NCI-H1436 (cell line): Measurements from ENCODE around the gene IP6K1.
"Not testable (repeated sequence)": the region's sequence is repeated elsewhere in the genome, so short reads cannot be mapped to it uniquely, and the experiment has no call there.

ENCODE experiments used
- DNase-seq: peaks from one replicate; lab custom pipeline; 2025; lab: John Stamatoyannopoulos, UW

IP6K1 gene

DNA sequence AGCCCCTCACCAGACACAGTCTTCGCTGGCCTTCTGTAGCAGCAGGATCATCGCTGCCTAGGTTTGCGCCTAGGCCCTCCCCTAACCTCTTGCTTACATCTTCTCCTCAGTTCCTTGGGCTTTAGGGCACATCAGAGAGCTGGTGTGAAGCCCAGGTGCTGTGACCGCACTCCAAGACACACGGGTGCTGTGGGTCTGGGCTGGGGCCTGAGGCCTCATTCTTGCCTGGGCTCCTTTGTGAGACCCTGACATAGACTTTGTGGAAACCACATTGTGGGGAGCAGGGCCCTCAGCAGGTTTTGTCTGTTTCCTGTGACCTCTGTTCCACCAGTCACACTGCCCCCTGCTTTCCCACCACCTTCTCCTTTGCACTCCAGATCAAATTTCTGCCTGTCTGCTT lies 74.9 kb downstream of the IP6K1 start:
- no peak for DNase-seq

DNA sequence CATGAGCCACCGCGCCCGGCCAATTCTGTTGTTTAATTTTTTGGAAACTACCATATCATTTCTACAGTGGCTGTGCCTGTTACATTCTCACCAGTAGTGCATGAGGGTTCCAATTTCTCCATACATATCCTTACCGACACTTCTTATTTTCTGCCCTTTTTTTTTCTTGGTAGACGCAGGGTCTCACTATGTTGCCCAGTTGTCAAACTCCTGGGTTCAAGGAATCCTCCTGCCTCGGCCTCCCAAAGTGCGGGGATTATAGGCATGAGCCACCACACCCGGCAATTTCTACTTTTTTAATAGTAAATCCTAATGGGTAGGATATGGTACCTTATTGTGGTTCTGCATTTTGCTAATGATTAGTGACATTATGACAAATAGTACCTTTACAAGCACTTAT lies 76.5 kb downstream of the IP6K1 start:
- no peak for DNase-seq

- DNase-seq, result no peak
Observed at GRCh38 chr3:49707113-49707480, 79.2 kb downstream of the IP6K1 start.

DNA sequence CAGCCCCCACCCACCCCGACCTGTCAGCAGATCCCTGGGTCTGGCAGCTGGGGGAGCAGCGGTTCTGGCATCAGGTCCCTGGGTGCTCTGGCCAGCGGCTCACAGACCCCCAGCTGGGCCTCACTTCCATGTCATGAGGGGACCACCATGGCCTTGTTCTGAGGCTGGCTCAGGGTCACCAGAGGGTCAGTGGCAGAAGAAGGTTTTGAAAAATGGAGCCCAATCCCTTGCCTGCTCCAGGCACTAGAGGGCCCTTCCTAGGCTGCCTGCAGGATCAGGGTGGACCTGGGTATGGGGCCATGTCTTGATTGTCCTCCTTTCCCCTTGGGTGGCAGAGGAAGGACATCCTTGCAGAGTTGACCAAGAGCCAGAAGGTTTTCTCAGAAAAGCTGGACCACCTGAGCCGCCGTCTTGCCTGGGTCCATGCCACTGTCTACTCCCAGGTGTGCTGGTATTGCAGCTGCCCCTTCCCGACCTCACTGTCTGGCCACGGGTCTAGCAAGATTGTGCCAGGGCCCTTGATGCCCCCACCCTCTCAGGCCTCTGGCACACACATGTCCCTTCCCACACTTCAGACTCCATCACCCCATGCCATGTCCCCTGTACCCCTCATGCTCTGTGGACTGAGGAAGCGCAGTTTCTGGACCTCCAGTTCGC lies 79.8 kb downstream of the IP6K1 start:
- DNase-seq, result no peak

GRCh38 chr3:49705390-49705960 lies 80.9 kb downstream of the IP6K1 start:
- DNase-seq, result no peak

- no peak for DNase-seq
Observed at GRCh38 chr3:49704629-49705028, 81.7 kb downstream of the IP6K1 start.

GRCh38 chr3:49703956-49704355 lies 82.4 kb downstream of the IP6K1 start:
- DNase-seq, result no peak

- peak; percentile 58 for DNase-seq
Observed at GRCh38 chr3:49703443-49703927, 82.9 kb downstream of the IP6K1 start.

- no peak for DNase-seq
Observed at GRCh38 chr3:49702672-49703071, 83.7 kb downstream of the IP6K1 start.

DNA sequence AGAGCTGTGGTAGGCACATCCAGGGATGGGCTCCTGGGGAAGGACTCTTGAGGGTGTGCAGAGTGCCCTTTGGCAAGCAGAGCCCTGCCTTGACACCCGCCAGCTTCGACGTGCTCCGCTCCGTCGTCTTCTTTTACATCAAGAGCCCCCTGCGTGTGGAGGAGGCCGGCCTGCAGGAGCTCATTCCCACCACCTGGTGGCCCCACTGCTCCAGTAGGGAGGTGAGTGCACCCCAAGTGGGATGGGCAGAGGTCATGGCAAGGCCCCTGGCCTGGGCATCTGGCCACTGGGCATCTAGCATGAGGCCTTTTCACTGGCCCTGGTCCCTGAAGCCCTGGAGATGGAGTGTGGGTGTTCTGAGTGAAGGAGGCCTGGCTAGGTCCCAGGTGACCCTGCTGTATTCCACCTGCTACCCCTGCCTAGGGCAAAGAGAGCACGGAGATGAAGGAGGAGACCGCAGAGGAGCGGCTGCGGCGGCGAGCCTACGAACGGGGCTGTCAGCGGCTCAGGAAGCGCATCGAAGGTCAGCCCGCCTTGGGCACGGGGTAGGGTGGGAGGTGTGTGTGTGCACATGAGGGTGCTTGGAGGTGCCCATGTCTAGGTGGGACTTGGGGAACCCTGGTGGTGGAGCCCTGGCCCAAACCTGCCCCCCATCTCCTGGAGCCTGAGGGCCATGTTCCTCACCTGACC lies 84.8 kb downstream of the IP6K1 start:
- DNase-seq, result no peak

DNA sequence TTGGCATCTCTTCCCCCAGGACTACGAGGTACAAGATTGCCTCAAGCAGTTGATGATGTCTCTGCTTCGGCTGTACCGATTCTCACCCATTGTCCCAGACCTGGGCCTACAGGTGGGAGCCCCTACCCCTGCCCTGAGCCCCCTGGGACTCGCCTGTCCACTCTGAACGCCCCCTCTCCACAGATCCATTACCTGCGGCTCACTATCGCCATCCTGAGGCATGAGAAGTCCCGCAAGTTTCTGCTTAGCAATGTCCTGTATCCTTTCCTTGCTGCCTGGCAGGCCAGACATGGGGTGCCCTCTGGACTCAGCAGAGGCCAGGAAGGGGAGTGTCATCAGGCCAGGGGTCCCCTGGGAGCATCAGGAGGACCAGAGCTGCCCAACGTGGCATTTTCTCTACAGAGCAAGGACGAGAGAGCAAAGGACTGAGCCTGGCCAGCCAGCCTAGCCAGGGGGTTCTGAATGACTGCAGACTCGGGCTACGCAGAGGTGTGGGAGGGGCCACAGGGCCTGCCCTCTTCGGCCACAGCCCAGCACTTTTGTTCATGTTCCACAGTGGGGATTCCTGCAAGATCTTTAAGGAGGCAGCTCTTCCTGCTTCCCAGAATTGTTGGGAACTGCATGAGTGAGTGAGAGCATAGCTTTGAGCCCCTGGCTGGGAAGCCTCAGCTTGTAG lies 85.8 kb downstream of the IP6K1 start:
- DNase-seq, result no peak

DNA sequence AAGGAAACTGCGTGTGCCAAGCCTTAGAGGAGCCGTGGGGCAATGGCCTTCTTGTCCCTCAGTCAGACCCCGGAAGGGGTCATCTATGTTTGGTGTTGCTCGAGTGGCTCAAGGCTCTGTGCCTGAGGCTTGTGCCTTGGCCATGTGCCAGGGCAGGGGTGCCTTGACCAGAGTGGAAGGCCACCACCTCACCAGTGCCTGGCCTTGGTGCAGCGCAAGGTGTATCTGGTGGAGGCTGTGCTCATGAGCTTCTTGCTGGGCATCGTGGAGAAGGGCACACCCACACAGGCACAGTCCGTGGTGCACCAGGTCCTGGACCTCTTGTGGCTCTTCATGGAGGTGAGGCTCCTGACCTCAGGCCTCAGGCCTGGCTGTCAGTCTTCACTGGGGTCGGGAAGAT lies 86.3 kb downstream of the IP6K1 start:
- DNase-seq, result no peak

DNA sequence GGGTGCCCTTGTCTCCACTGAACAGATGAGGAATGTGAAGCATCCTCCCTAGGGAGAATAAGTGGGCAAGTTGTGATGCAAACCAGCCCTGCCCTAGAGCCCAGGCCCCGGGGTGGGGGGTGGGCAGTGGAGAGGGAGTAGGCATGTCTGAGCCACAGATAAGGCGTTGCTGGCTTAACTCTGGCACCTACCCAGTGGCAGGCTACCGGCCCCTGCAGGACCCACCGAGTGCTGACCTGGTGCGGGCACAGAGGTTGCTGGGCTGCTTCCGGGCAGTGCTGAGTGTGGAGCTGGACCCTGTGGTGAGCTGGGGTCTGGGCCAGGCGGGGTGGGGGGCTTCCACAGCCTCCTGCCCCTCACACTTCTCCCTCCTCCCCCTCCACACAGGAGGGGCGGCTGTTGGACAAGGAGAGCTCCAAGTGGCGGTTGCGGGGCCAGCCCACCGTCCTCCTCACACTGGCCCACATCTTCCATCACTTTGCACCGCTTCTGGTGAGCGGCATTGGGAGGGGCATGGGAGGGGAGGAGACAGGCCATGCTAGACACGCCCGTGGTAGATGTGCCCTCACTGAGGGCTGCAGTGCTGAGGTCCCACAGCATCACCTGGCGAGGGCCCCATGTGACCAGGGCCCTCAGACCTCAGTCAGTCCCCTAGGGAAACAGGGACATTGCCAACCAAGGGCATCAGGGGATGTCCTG lies 86.9 kb downstream of the IP6K1 start:
- no peak for DNase-seq

DNA sequence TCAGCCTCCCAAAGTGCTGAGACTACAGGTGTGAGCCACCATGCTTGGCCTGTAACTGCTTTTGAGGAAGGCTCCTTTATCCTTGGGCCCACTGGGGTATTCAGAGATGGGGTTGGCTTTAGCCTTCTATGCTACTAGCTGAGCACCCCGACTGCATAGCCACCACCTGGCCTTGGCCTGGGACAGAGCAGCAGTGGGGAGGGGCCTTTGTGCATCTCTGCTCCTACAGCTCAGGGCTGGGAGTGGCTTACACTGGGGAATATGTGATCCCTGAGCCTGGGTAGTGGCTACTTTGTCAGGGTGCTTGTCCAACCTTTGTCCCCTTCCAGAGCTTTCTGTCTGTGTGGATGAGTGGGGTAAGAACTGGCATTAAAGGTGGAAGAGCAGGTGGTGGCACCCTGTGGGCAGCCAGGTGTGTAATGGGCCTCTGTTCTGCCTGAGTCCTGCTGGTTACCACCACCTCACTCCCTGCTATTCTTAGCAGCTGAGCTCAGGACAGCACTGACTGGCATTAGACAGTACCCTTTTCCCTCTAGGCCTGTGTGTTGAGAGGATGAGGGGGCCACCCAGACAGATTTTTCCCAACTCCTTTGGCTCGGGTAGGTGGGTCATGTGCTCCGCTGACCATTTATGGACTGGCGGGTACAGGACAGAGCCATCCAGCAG lies 90.9 kb downstream of the IP6K1 start:
- DNase-seq, result not testable (repeated sequence)

DNA sequence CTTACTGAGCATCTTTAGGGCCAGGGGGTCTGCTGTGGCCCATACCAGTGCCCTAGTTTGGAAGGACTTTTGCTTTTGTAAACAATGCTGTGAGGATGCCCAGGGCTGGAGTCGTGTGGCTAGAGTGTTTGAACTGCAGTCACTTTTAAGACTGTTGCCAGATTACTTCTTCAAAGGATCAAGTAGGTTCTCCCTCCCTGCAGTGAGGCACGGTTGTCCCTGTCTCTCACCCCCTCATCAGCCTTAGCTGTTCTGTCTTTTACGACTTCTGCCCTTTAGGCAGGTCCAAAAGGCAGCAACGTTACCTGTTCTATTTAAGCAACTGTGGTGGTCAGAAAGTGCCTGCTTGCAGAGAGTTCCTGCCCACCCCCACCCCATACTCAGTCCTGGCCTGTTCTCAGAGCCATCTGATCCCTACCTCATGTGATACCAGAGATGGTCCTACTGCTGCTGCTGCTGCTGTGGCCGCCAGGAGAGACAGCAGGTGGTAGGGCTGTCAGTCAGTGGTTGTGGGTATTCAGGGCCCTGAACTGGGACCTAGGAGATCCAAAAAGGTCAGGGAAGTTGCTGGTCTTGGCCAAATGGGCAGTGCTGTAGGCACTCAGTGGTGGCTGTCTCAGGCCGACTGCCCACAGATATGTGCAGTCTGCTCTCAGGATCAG lies 91.8 kb downstream of the IP6K1 start:
- not testable (repeated sequence) for DNase-seq

DNA sequence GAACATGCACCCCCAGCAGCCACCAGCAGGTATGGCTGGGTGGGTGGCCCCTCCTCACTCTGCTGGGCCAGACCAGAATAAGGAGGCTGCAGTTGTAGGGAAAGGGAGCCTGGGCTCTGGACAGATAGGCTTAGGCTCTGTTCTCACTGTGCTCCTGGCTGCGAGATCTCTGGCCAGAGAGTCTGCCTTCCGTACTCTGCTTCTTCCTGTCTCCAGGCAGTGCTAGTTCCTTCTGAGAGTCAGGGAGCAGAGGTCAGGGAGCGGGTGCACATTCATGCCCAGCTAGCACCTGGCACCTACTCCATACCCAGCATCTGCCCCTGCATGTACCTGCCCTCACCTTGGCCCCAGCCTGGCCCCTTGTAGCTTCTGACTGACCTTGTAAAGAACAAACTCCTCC lies 94.9 kb downstream of the IP6K1 start:
- DNase-seq, result not testable (repeated sequence)

- DNase-seq, result not testable (repeated sequence)
Observed at GRCh38 chr3:49690856-49691255, 95.5 kb downstream of the IP6K1 start.

DNA sequence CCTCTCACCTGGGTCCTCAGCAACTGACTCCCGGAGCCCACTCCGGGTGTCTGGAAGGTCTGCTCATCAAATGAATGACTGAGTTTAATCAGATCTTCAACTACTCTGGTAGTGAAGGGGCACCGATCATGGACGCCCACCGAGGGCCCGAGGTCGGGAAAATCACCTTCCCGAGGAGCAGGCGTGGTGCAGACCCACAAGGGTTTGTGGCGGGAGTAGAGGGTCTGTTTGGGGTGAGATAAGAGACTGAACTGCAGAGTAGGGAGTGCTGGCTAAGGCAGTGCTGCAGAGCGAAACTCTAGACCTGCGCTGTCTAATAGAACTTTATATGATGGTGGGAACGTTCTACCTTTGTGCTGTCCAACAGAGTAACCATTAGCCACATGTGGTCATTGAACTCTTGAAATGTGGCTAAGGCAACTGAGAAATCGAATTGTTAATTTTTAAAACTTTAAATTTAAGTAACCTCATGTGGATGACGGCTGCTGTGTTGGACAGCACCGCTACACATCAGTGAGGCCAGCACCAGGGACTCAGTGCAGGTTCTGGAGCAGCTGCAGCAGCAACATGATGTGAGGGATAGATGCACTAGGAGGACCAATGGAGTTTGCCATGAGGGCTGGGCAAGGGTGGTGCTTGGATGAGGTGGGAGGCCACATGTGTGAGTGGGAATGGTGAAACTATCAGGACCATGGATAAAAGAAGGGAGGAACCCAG lies 96.3 kb downstream of the IP6K1 start:
- DNase-seq, result not testable (repeated sequence)

- DNase-seq, result no peak
Observed at GRCh38 chr3:49689046-49689907, 97.1 kb downstream of the IP6K1 start, which contains the start of the genes MST1 and RNF123. MST1 (minus strand) TSS chr3:49689474; CDS start chr3:49688691, 783 bp downstream. RNF123 (plus strand) TSS chr3:49689557; CDS start chr3:49691166, 1,609 bp downstream.
